Hepatocyte (in vitro differentiated cells): ENCODE measurements around the gene ASB10. TPM values are rescaled to one million over a fixed set of nuclear protein-coding genes. Genes with fewer than 3 reads are reported as not detected.

Source experiments
- DNase-seq: peaks from one replicate; pipeline ENCODE4 v3.0.0-alpha.2; 2016; ENCODE audit warnings: low spot score
- H2AFZ ChIP-seq: fragments of 200-600 bp; sonication (generic); 2 replicates; pipeline ENCODE4 v1.6.0; 2016; ENCODE audit warnings: antibody characterized with exemption, mild to moderate bottlenecking
- H3K27ac ChIP-seq: fragments of 200-600 bp; sonication (generic); 2 replicates; pipeline ENCODE4 v1.5.1; 2016; ENCODE audit warnings: mild to moderate bottlenecking
- H3K27me3 ChIP-seq: fragments of 200-600 bp; sonication (generic); 2 replicates; pipeline ENCODE4 v1.6.1; 2016
- H3K36me3 ChIP-seq: fragments of 200-600 bp; sonication (generic); replicated peaks from 2 replicates; pipeline ENCODE4 v1.5.1; 2016; ENCODE audit warnings: low read depth; ENCODE audit not compliant: insufficient read depth
- H3K4me1 ChIP-seq: fragments of 200-600 bp; sonication (generic); 2 replicates; pipeline ENCODE4 v1.5.1; 2016; ENCODE audit warnings: mild to moderate bottlenecking, moderate library complexity; ENCODE audit not compliant: insufficient read depth
- H3K4me2 ChIP-seq: fragments of 200-600 bp; sonication (generic); 2 replicates; pipeline ENCODE4 v1.6.0; 2016
- H3K4me3 ChIP-seq: fragments of 200-600 bp; sonication (generic); 2 replicates; pipeline ENCODE4 v1.5.1; 2016; ENCODE audit warnings: mild to moderate bottlenecking
- H3K79me2 ChIP-seq: fragments of 200-600 bp; sonication (generic); 2 replicates; pipeline ENCODE4 v1.6.0; 2017; ENCODE audit warnings: mild to moderate bottlenecking
- H3K9me2 ChIP-seq: fragments of 200-600 bp; sonication (generic); replicated peaks from 2 replicates; pipeline ENCODE4 v1.6.0; 2017; ENCODE audit warnings: mild to moderate bottlenecking; ENCODE audit not compliant: insufficient read depth
- H3K9me3 ChIP-seq: fragments of 200-600 bp; sonication (generic); 2 replicates; pipeline ENCODE4 v1.5.1; 2016; ENCODE audit warnings: low read depth, mild to moderate bottlenecking
- H4K20me1 ChIP-seq: fragments of 200-600 bp; sonication (generic); 2 replicates; pipeline ENCODE4 v1.6.0; 2016; ENCODE audit warnings: mild to moderate bottlenecking; ENCODE audit not compliant: insufficient read depth, poor library complexity, severe bottlenecking
- EZH2 ChIP-seq: fragments of 200-600 bp; sonication (generic); IDR thresholded peaks from 2 replicates; pipeline ENCODE4 v1.6.1; 2016; ENCODE audit warnings: antibody characterized with exemption, mild to moderate bottlenecking, borderline replicate concordance
- EZH2phosphoT487 ChIP-seq: fragments of 200-600 bp; sonication (generic); IDR thresholded peaks from one replicate; pipeline ENCODE4 v1.6.1; 2018; ENCODE audit warnings: antibody characterized with exemption, mild to moderate bottlenecking, low read depth, moderate library complexity; ENCODE audit not compliant: unreplicated experiment, severe bottlenecking
- WGBS: methylation state at CpG from one replicate; pipeline ENCODE4 v1.1.6; 2016; ENCODE audit warnings: low lambda C conversion rate; ENCODE audit errors: missing lambda C conversion rate; 5-methylcytosine and 5-hydroxymethylcytosine counted together
- polyA plus RNA-seq: library from polyadenylated mRNA; unstranded; fragments of >200 nt; fragmentation: Nextera tagmentation; extraction: Ambion mirVana; gene quantifications from 2 replicates; pipeline ENCODE4 v1.2.1, GENCODE V29; 2016
- total RNA-seq: library from RNA; depleted of rRNA; stranded (reverse); fragments of >200 nt; gene quantifications from 2 replicates; pipeline ENCODE4 v1.2.3, GENCODE V29; 2014
- TF ChIP-seq, protein P1 (sequence below): fragments of 200-600 bp; sonication (generic); IDR thresholded peaks from 2 replicates; pipeline ENCODE4 v1.5.1; 2016; ENCODE audit warnings: antibody characterized with exemption, mild to moderate bottlenecking; ENCODE audit not compliant: poor library complexity

The ASB10 gene
- total and polyA plus RNA-seq, 2 experiments from 2014 or later = not detected

DNA sequence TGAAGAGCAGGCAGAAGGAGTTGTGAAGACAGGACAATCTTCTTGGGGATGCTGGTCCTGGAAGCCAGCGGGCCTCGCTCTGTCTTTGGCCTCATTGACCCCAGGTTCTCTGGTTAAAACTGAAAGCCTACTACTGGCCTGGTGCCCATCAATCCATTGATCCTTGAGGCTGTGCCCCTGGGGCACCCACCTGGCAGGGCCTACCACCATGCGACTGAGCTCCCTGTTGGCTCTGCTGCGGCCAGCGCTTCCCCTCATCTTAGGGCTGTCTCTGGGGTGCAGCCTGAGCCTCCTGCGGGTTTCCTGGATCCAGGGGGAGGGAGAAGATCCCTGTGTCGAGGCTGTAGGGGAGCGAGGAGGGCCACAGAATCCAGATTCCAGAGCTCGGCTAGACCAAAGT is 46.8 kb upstream of the ASB10 start:
- WGBS = 93% methylated on average over 9 of the region's 9 CpGs
- peak overlapping the region; percentile 90 for H3K4me2 ChIP-seq
- no peak overlapping the region for H3K27ac ChIP-seq
- no peak overlapping the region for H2AFZ ChIP-seq
- H3K9me2 ChIP-seq = no peaks in the 10 kb centered on the region
- H3K36me3 ChIP-seq = no peaks in the 10 kb centered on the region
- peaks cover 31% of the 10 kb centered on the region for H4K20me1 ChIP-seq
- H3K79me2 ChIP-seq = peaks cover 53% of the 10 kb centered on the region
- H3K4me1 ChIP-seq = peaks cover 8% of the 10 kb centered on the region
- TF ChIP-seq, protein P1, sequence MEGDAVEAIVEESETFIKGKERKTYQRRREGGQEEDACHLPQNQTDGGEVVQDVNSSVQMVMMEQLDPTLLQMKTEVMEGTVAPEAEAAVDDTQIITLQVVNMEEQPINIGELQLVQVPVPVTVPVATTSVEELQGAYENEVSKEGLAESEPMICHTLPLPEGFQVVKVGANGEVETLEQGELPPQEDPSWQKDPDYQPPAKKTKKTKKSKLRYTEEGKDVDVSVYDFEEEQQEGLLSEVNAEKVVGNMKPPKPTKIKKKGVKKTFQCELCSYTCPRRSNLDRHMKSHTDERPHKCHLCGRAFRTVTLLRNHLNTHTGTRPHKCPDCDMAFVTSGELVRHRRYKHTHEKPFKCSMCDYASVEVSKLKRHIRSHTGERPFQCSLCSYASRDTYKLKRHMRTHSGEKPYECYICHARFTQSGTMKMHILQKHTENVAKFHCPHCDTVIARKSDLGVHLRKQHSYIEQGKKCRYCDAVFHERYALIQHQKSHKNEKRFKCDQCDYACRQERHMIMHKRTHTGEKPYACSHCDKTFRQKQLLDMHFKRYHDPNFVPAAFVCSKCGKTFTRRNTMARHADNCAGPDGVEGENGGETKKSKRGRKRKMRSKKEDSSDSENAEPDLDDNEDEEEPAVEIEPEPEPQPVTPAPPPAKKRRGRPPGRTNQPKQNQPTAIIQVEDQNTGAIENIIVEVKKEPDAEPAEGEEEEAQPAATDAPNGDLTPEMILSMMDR = no peak
- no peak for TF ChIP-seq EZH2
- no peak for TF ChIP-seq EZH2phosphoT487
- DNase-seq = no peak
- H3K4me3 ChIP-seq = no peak overlapping the region
- no peaks in the 10 kb centered on the region for H3K27me3 ChIP-seq
- no peaks in the 10 kb centered on the region for H3K9me3 ChIP-seq

GRCh38 chr7:151232917-151233701 is 46.1 kb upstream of the ASB10 start:
- DNase-seq = peak; percentile 80
- WGBS = 11% methylated on average over 36 of the region's 36 CpGs

GRCh38 chr7:151232091-151232916 is 45.3 kb upstream of the ASB10 start, which contains the start of gene CHPF2:
CHPF2 (plus strand) TSS chr7:151232483; CDS start chr7:151234012, 1,529 bp downstream.
- Histone ChIP-seq H3K4me3 (peak within 1 kb of the TSS; percentile 82), H3K9me2 (no peaks in the 10 kb centered on the region), H3K9me3 (no peaks in the 10 kb centered on the region), H2AFZ (peak within 1 kb of the TSS; percentile 93), H4K20me1 (peaks cover 25% of the 10 kb centered on the region), H3K4me2 (peak within 1 kb of the TSS; percentile 90), H3K36me3 (no peaks in the 10 kb centered on the region), H3K79me2 (peaks cover 50% of the 10 kb centered on the region), H3K4me1 (peaks cover 17% of the 10 kb centered on the region), H3K27ac (peak within 1 kb of the TSS; percentile 82), H3K27me3 (no peaks in the 10 kb centered on the region)
- WGBS = 1% methylated on average over 64 of the region's 79 CpGs
- DNase-seq = peak; percentile 92
- TF ChIP-seq, protein P1 = no peak
- no peak for TF ChIP-seq EZH2
- no peak for TF ChIP-seq EZH2phosphoT487

More at GRCh38 chr7:151232917-151233701, 46.1 kb upstream of the ASB10 start:
- Histone ChIP-seq H4K20me1 (peaks cover 31% of the 10 kb centered on the region), H3K9me3 (no peaks in the 10 kb centered on the region), H3K27ac (peak overlapping the region; percentile 82), H3K4me3 (peak overlapping the region; percentile 82), H3K36me3 (no peaks in the 10 kb centered on the region), H3K9me2 (no peaks in the 10 kb centered on the region), H3K4me1 (peaks cover 14% of the 10 kb centered on the region), H3K79me2 (peaks cover 50% of the 10 kb centered on the region), H3K4me2 (peak overlapping the region; percentile 90), H2AFZ (peak overlapping the region; percentile 35), H3K27me3 (no peaks in the 10 kb centered on the region)
- no peak for TF ChIP-seq EZH2
- TF ChIP-seq, protein P1 = no peak
- TF ChIP-seq EZH2phosphoT487 = no peak
